GM15510 (cell line): Measurements from ENCODE around the gene PLCD1.

Source experiments
- POLR2A ChIP-seq: IDR thresholded peaks from 3 replicates; pipeline ENCODE4 v1.6.1; 2011; ENCODE audit warnings: borderline replicate concordance; ENCODE audit not compliant: insufficient read length; ENCODE audit errors: extremely low read depth

PLCD1 gene

DNA sequence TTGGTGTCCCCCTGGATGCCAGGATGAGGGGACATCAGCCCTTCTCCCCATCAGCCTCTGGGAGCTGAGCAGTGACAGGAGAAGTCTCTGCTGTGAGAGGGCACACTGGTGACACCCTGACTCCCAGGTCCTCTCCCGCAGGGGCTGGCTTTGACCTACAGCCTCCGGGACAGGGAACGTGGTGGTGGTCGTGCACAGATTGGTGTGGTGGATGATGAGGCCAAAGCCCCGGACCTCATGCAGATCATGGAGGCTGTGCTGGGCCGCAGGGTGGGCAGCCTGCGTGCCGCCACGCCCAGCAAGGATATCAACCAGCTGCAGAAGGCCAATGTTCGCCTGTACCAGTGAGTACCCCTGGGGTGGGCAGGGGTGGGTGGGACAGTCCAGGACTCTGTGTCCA lies 32.1 kb downstream of the PLCD1 start:
- no peak for TF ChIP-seq POLR2A

DNA sequence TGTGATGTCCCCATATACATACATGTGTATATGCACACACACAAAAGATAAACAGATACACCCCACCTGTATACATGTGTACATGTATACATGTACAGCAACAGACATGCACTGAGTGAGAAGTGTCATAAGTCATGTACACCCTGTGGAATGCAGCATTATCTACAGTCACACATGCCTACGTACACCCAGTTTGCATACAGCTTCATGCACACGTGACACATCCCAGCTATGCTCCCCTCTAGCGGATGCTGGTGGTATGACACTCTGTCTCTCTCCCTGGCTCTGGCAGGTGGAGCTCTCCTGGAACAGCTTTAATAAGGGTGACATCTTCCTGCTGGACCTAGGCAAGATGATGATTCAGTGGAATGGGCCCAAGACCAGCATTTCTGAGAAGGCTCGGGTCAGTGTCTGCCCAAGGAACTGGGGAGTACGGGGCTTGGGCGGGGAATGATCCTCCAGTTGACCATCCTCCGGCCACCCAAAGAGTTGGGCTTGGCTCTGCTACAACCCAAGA lies 32.6 kb downstream of the PLCD1 start:
- no peak for TF ChIP-seq POLR2A

GRCh38 chr3:37995652-37996641 lies 33.5 kb downstream of the PLCD1 start:
- no peak for TF ChIP-seq POLR2A

DNA sequence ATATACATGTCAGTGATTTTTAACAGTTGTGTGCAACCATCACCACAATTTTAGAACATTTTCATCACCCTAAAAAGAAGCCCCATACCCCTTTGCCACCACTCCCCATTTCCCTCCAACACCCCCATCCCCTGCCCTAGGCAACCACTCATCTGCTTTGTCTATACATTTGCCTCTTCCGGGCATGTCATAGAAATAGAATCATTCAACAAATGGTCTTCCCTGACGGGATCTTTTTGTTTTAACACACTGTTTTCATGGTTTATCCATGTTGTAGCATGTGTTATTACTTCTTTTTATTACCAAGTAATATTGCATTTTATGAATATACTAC lies 34.8 kb downstream of the PLCD1 start:
- no peak for TF ChIP-seq POLR2A

GRCh38 chr3:37993820-37994638 lies 35.4 kb downstream of the PLCD1 start:
- peak; percentile 80 for TF ChIP-seq POLR2A

GRCh38 chr3:37993460-37993819 lies 36.0 kb downstream of the PLCD1 start:
- TF ChIP-seq POLR2A: no peak

DNA sequence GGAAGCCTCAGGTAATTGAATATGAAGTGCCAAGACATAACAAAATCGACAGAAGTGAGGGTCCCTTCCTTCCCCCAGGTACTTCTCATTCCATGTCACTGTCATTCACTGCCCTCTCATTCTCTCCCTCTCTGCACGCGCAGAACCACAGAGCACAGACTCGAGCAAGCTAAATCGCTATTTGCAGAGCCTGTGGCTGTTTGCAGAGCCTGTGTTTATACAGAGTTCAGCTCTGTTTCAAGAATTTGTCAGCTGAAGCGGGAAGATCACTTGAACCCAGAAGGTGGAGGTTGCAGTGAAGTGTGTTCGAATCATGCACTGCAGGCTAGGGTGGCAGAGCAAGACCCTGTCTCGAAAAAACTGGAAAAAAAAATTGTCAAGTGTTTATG lies 36.4 kb downstream of the PLCD1 start:
- no peak for TF ChIP-seq POLR2A

GRCh38 chr3:37992271-37993066 lies 37.0 kb downstream of the PLCD1 start:
- TF ChIP-seq POLR2A: no peak

DNA sequence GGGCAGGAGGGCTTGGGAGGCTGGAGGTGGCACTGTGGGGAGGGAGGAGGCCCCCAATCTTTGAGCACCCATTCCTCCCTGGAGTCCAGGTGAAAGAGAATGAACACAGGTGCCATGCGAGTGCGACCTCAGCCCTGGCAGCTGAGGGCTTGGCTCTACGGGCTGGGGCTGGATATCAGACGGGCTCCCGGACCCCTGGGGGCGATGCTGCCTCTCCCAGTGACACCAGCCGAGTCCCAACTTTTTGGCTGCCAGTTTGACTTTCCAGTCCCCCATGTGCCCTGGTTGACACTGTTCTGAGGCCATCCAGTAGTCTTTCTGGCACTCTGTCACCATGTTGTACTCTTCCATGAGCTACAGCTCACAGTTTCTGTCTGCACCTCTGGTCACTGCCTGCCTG lies 37.6 kb downstream of the PLCD1 start:
- TF ChIP-seq POLR2A: no peak

GRCh38 chr3:37991109-37991508 lies 38.3 kb downstream of the PLCD1 start:
- TF ChIP-seq POLR2A: no peak

DNA sequence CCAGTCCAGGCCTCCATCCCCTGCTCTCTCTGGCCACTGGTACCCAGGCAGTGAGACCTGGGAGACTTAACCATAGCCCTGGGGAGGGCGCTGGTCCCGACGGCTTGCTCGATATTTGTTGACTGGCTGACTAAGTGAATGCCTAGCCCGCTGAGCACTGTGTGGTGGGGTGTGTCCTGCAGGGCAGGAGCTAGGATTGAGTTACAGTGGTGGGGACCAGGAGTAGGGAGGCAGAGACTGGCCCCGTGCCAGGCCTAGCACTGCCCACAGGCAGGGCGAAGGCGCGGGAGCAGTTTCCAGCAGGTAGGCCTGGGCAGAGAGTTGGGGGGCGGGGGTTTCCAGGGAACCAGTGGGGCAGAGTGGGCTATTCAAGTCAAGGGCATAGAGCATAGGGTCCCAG lies 38.9 kb downstream of the PLCD1 start, which contains the start of gene VILL:
VILL (plus strand) TSS at position 260 of the 400 bp plus-strand sequence. CDS start 2,887 bp downstream, outside the sequence.
- no peak for TF ChIP-seq POLR2A

DNA sequence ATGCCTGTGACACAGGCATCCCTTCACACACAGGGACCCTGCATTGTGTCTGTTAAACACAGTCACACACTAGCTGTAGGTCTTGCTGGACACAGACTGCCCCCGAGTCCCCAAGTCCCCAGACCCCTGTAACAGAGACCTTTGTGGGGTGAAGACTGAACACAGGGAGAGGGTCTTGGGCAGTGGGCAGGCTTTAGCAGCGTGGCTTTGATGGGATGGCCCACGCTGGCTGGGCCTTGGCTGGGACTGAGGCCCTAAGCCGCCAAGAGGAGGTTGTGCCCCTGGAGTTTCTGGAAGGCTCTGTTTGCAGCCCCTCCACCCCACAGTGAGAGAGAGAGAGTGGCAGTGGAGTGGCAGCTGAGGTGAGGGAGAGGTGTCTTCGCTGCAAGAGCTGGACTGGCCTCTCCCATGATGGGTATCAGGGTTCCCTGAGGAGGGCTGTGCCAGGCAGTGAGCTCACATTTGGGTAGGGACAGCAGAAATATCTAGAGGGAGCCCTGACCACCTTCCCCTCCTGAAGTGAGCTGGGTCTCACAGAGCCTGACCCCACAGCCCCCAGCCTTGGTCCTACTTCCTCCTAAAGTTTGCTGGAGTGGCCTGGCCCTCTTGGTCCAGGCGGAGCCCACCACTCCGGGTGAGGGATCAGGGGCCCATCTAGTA lies 39.5 kb downstream of the PLCD1 start:
- TF ChIP-seq POLR2A: no peak

DNA sequence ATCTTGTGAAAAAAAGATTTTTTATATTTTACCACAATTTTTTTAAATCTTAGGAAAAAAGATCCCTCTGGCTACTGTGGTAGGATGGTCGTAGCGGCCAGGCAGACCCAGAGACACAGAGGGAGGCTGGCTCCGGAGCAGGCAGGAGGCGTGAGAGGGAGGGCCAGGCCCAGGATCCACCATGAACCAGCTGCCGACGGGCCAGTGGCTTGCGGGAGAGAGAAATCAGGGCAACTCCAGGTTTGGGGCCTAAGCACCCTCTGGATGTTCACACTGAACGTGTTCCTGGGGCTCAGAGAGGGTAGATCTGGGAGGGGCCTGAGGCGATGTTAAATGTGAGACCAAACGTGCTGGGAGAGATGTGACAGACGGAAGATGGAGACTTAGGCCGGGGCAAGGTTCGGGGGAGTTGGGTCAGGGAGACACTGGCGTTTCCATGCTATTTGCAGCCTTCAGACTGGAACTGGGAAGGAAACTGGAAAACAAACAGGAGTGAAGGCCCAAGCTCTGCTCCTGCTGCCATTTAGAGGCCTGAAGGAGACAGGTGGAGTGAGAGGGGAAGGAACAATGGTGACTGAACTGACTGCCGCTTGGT lies 40.4 kb downstream of the PLCD1 start:
- TF ChIP-seq POLR2A: no peak

- TF ChIP-seq POLR2A: no peak
Measured at GRCh38 chr3:37987751-37988179, 41.7 kb downstream of the PLCD1 start.
